ENCODE measurements around the gene SSTR5. TPM values are rescaled to one million over a fixed set of nuclear protein-coding genes. Genes with fewer than 3 reads are reported as not detected.

SSTR5 gene
- total and polyA plus RNA-seq, 4 donors = 0.23 TPM; not detected in 3

DNA sequence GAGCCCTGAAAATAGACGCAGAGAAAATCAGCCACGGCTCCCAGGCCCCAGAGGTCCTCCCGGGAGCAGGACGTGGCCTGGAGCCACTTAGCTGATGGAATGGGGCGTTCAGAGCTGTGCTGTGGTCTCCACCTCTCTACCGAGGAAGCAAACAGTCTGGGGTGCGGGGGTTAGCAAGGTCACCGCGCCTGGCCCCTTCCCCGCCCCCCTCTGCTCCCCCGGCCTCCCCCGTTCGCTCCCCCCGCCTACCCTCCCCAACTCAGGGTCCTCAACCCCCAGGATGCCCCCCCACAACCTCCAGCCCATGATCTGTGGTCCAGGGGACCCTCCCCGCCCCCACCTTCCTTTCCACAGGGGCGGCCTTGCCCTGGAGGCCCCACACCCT lies 44.1 kb downstream of the SSTR5 start:
- Histone ChIP-seq H3K27ac (ENCODE audit: low read depth in 1 of 2, low read length in 1 of 2) (no peak overlapping the region), H3K9ac (ENCODE audit: insufficient read depth in 1 of 2, low read length in 2 of 2) (no peak overlapping the region), H3K4me1 (ENCODE audit: control insufficient read depth in 5 of 5, insufficient read depth in 5 of 5, low read length in 5 of 5) (no peaks in the 10 kb centered on the region), H3K4me3 (no peak overlapping the region), H3K27me3 (ENCODE audit: control insufficient read depth in 3 of 3, insufficient read depth in 3 of 3, low read length in 2 of 3) (peaks cover 0 to 14% (median 0%) of the 10 kb centered on the region in 3 donors), H3K9me3 (ENCODE audit: control insufficient read depth in 4 of 4, insufficient read depth in 3 of 4, low read length in 3 of 4) (no peaks in the 10 kb centered on the region), H3K36me3 (ENCODE audit: control insufficient read depth in 4 of 4, insufficient read depth in 4 of 4, low read length in 4 of 4) (no peaks in the 10 kb centered on the region)
- DNase-seq (no peak), ATAC-seq (ENCODE audit: insufficient read depth, low FRiP score) (no peak)
- 59% methylated on average over 8 to 16 of the region's 16 CpGs for WGBS, 2 donors
- TF ChIP-seq, protein P1, sequence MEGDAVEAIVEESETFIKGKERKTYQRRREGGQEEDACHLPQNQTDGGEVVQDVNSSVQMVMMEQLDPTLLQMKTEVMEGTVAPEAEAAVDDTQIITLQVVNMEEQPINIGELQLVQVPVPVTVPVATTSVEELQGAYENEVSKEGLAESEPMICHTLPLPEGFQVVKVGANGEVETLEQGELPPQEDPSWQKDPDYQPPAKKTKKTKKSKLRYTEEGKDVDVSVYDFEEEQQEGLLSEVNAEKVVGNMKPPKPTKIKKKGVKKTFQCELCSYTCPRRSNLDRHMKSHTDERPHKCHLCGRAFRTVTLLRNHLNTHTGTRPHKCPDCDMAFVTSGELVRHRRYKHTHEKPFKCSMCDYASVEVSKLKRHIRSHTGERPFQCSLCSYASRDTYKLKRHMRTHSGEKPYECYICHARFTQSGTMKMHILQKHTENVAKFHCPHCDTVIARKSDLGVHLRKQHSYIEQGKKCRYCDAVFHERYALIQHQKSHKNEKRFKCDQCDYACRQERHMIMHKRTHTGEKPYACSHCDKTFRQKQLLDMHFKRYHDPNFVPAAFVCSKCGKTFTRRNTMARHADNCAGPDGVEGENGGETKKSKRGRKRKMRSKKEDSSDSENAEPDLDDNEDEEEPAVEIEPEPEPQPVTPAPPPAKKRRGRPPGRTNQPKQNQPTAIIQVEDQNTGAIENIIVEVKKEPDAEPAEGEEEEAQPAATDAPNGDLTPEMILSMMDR (IDR thresholded peaks at IDR 0.05; ENCODE audit: control extremely low read depth, extremely low read depth) = no peak

DNA sequence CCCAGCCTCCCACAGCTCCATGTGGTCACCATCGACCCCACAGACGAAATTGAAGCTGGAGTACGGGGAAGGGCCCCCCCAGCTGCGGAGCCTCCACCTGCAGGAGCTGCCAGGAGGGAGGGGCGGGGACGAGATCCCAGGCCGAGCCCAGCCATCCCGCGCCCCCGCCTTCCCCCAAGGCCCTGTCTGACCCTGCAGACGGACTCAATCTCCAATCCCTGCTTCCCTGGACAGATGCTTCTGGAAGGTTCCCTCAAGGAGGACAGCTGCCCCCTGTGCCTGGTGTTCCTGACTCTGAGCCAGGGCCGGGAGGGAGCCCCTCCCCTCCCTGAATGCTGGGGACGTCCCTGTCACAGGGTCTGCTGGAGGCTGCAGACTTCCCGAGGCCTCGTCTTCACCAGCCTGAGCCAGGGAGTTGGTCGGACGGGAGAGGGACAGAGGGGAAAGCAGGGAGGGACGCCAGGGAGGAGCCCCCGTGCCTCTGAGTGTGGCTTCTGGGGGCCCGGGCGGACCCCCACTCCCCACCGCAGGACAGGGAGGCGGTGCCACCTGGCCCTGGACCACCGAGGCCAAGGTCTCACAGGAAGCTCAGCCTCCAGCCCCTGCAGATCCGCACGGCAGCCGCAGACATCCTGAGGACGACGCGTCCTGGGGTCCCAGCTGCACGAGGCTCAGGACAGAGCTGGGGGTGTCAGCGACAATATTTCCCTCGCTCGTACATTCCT lies 44.8 kb downstream of the SSTR5 start:
- Histone ChIP-seq H3K9ac (ENCODE audit: insufficient read depth in 1 of 2, low read length in 2 of 2) (no peak overlapping the region), H3K27me3 (ENCODE audit: control insufficient read depth in 3 of 3, insufficient read depth in 3 of 3, low read length in 2 of 3) (peaks cover 0 to 19% (median 3%) of the 10 kb centered on the region in 3 donors), H3K36me3 (ENCODE audit: control insufficient read depth in 4 of 4, insufficient read depth in 4 of 4, low read length in 4 of 4) (no peaks in the 10 kb centered on the region), H3K9me3 (ENCODE audit: control insufficient read depth in 4 of 4, insufficient read depth in 3 of 4, low read length in 3 of 4) (no peaks in the 10 kb centered on the region), H3K4me1 (ENCODE audit: control insufficient read depth in 5 of 5, insufficient read depth in 5 of 5, low read length in 5 of 5) (no peaks in the 10 kb centered on the region), H3K27ac (ENCODE audit: low read depth in 1 of 2, low read length in 1 of 2) (no peak overlapping the region), H3K4me3 (no peak overlapping the region)
- ATAC-seq (ENCODE audit: insufficient read depth, low FRiP score) = no peak
- 54 to 64% methylated on average over 34 of the region's 34 CpGs for WGBS, 2 donors
- no peak for DNase-seq
- TF ChIP-seq, protein P1 (IDR thresholded peaks at IDR 0.05; ENCODE audit: control extremely low read depth, extremely low read depth) = no peak

- no peak for DNase-seq
- Histone ChIP-seq H3K4me3 (no peak overlapping the region), H3K27me3 (ENCODE audit: control insufficient read depth in 3 of 3, insufficient read depth in 3 of 3, low read length in 2 of 3) (peaks cover 0 to 20% (median 3%) of the 10 kb centered on the region in 3 donors), H3K27ac (ENCODE audit: low read depth in 1 of 2, low read length in 1 of 2) (no peak overlapping the region), H3K36me3 (ENCODE audit: control insufficient read depth in 4 of 4, insufficient read depth in 4 of 4, low read length in 4 of 4) (no peaks in the 10 kb centered on the region), H3K9ac (ENCODE audit: insufficient read depth in 1 of 2, low read length in 2 of 2) (no peak overlapping the region), H3K9me3 (ENCODE audit: control insufficient read depth in 4 of 4, insufficient read depth in 3 of 4, low read length in 3 of 4) (no peaks in the 10 kb centered on the region), H3K4me1 (ENCODE audit: control insufficient read depth in 5 of 5, insufficient read depth in 5 of 5, low read length in 5 of 5) (no peaks in the 10 kb centered on the region)
- ATAC-seq (ENCODE audit: insufficient read depth, low FRiP score) = no peak
- TF ChIP-seq, protein P1 (IDR thresholded peaks at IDR 0.05; ENCODE audit: control extremely low read depth, extremely low read depth) = no peak
- 75 to 87% methylated on average over 19 of the region's 19 CpGs for WGBS, 2 donors
Observed at GRCh38 chr16:1117926-1118325, 45.4 kb downstream of the SSTR5 start.

Measured in lung (tissue), 12 donors.